Esophagus squamous epithelium (tissue), 5 donors: ENCODE results near the gene MICAL2. TPM values are rescaled to one million over a fixed set of nuclear protein-coding genes. Genes with fewer than 3 reads are reported as not detected.

Source experiments
- DNase-seq: peaks from one replicate; lab custom pipeline; 2025; lab: John Stamatoyannopoulos, UW
- H3K27ac ChIP-seq, 4 donors: fragments of 200-600 bp; sonication (generic); one replicate each; pipeline ENCODE4 v1.5.1; 2016 to 2019; ENCODE audit warnings: mild to moderate bottlenecking in 1 of 4
- H3K27me3 ChIP-seq, 4 donors: fragments of 200-600 bp; sonication (generic); 1 replicate in 3 of 4; 2 replicates in 1 of 4; pipeline versions ENCODE4 v1.5.1 to v1.6.0; 2017 to 2021; ENCODE audit warnings: antibody characterized with exemption in 1 of 4
- H3K36me3 ChIP-seq, 3 donors: fragments of 200-600 bp; sonication (generic); one replicate each; pipeline ENCODE4 v1.5.1; 2016 to 2019
- H3K4me1 ChIP-seq, 3 donors: fragments of 200-600 bp; sonication (generic); one replicate each; pipeline ENCODE4 v1.5.1; 2017 to 2019
- H3K4me3 ChIP-seq, 4 donors: fragments of 200-600 bp; sonication (generic); 1 replicate in 3 of 4; 2 replicates in 1 of 4; pipeline ENCODE4 v1.5.1; 2016 to 2019; ENCODE audit warnings: mild to moderate bottlenecking in 2 of 4, moderate library complexity in 1 of 4
- H3K9me3 ChIP-seq, 3 donors: fragments of 200-600 bp; sonication (generic); one replicate each; pipeline ENCODE4 v1.5.1; 2016 to 2019
- POLR2A ChIP-seq, 4 donors: fragments of 450-650 bp; IDR thresholded peaks; one replicate each; pipeline ENCODE4 v1.6.1; 2017; ENCODE audit warnings: antibody characterized with exemption in 4 of 4, mild to moderate bottlenecking in 4 of 4, moderate library complexity in 3 of 4
- WGBS, 2 donors: methylation state at CpG; one replicate each; pipeline ENCODE4 v1.1.5; 2018; 5-methylcytosine and 5-hydroxymethylcytosine counted together
- intact Hi-C: fragments of 100-400 bp; cut with DNase I; formaldehyde crosslinking; loops from one replicate; pipeline ENCODE4 v1.15.0; 2022
- total RNA-seq, 4 donors: library from RNA; depleted of rRNA; stranded (reverse); fragments of >200 nt; gene quantifications; one replicate each; pipeline ENCODE4 v1.1.0, GENCODE V29; 2016
- TF ChIP-seq, protein P1 (sequence below), 6 experiments: fragments of 450-650 bp in 4 of 6; fragments of 200-600 bp in 2 of 6; sonication (generic) in 2 of 6; IDR thresholded peaks; one replicate each; pipeline ENCODE4 v1.5.1; 2016 to 2019; ENCODE audit warnings: antibody characterized with exemption in 6 of 6, mild to moderate bottlenecking in 4 of 6, moderate library complexity in 4 of 6
- donor health status: DM: yes; HTN: yes; CAD: no.

Gene MICAL2
- total RNA-seq, 4 donors from 2014 or later, result 10.1 to 49.0 (median 19.8) TPM

DNA sequence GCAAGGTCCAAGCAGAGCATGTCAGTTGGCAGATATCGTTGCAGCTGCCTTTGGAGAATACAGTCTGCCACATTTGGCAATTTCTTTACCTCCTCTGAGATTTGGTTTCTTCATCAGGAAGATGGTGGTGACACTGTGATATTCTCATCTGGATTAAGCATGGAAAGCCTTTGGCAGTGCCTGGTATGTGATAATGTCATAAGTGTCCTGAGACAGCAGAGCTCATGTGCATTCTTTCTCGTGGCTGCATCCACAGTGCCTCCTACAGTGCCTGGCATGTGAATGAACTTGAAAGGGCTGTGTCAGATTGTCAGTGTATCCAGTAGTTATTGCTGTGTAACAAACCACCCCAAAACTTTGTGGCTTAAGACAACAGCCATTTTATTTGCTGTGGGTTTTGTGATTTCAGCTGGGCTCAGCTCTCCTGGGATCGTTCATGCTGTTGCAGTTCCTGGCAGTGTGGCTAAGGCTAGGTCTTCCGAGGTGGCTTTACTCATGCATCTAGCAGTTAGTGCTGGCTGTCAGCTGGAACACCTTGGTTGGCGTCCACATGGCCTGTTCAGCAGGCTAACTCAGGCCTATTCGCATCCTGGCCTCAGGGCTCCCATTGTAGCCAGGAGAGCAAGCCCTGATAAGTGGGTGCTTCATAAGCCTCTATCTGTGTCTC lies 35.7 kb upstream of the MICAL2 start:
- TF ChIP-seq POLR2A (IDR thresholded peaks at IDR 0.05), result no peak
- TF ChIP-seq, protein P1, sequence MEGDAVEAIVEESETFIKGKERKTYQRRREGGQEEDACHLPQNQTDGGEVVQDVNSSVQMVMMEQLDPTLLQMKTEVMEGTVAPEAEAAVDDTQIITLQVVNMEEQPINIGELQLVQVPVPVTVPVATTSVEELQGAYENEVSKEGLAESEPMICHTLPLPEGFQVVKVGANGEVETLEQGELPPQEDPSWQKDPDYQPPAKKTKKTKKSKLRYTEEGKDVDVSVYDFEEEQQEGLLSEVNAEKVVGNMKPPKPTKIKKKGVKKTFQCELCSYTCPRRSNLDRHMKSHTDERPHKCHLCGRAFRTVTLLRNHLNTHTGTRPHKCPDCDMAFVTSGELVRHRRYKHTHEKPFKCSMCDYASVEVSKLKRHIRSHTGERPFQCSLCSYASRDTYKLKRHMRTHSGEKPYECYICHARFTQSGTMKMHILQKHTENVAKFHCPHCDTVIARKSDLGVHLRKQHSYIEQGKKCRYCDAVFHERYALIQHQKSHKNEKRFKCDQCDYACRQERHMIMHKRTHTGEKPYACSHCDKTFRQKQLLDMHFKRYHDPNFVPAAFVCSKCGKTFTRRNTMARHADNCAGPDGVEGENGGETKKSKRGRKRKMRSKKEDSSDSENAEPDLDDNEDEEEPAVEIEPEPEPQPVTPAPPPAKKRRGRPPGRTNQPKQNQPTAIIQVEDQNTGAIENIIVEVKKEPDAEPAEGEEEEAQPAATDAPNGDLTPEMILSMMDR (IDR thresholded peaks at IDR 0.05), result no peak
- H3K4me1 ChIP-seq, result peaks cover 5 to 20% (median 13%) of the 10 kb centered on the region in 3 donors
- H3K27ac ChIP-seq, result peak overlapping the region in 1 of 4 donors; percentile 85
- no peak overlapping the region for H3K4me3 ChIP-seq
- no peaks in the 10 kb centered on the region for H3K27me3 ChIP-seq
- no peaks in the 10 kb centered on the region for H3K9me3 ChIP-seq
- WGBS, 2 donors, result 63 to 86% methylated on average over 4 to 6 of the region's 6 CpGs
- DNase-seq, result no peak
- no peaks in the 10 kb centered on the region for H3K36me3 ChIP-seq
- intact Hi-C loops, result no loop called here

DNA sequence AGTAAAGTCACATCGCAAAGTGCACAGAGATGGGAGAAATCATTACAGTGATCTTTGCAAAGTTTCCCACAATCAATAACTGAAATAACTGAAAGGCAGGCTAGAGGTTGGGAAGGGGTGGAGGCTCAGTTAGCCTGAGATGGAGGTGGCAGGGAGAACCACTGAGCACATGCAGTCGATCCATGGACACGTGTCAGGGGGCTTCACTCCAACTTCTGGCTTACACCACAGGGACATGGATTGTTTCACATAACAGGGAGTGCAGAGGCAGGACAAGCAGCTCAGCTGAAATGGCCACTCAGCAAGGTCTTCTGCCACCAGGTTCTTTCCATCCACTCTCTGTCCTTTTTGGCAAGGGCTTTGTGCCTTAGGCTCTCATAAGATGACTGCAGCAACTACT lies 35.1 kb upstream of the MICAL2 start:
- TF ChIP-seq, protein P1 (IDR thresholded peaks at IDR 0.05), result no peak
- TF ChIP-seq POLR2A (IDR thresholded peaks at IDR 0.05), result no peak
- WGBS, 2 donors, result 97 to 100% methylated on average over 2 to 3 of the region's 3 CpGs
- H3K4me3 ChIP-seq, result no peak overlapping the region
- H3K9me3 ChIP-seq, result no peaks in the 10 kb centered on the region
- H3K27ac ChIP-seq, result peak overlapping the region; percentile 63 to 87 (median 84)
- DNase-seq, result no peak
- no peaks in the 10 kb centered on the region for H3K36me3 ChIP-seq
- intact Hi-C loops, result no loop called here
- no peaks in the 10 kb centered on the region for H3K27me3 ChIP-seq
- peaks cover 5 to 26% (median 14%) of the 10 kb centered on the region in 3 donors for H3K4me1 ChIP-seq

DNA sequence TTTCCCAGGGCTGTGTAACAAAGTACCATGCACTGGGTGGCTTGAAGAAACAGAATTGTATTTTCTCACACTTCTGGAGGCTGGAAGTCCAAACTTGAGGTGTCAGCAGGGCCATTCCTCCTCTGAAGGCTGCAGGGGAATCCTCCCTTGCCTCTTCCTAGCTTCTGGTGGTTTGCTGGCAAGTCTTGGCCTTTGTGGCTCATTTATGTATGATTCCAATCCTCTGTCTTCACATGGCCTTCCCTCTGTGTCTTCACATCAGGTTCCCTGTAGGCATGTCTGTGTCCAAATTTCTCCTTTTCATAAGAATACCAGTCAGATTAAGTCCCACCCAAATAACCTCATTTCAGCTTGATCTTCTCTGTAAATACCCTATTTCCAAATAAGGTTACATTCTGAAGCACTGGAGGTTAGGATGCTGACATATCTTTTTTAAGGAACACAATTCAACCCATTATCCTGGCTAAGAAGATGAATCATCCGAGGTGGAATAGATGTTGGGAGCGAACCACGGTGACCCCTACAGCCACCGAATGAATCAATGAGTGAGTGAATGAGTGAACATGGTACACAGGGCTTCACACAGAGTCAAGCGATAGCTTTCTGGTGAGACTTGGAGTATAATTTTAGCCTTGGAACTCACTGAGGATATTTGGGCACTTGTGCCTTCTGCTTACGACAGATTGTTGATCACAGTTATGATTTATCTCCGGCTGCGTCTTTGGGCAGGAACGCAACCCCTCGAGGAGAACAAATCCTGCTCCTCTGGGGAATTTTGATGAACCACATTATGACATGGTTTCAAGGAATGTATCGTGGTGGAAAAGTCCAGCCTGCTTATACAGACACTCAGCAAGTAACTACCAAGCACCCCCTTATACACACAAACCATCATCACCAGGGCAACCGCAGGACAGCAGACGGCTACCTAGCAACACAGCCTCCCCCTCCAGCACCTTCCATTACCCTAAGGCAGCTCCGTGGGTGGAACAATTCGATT lies 34.3 kb upstream of the MICAL2 start:
- H3K4me1 ChIP-seq, result peaks cover 5 to 30% (median 10%) of the 10 kb centered on the region in 3 donors
- no peak for DNase-seq

DNA sequence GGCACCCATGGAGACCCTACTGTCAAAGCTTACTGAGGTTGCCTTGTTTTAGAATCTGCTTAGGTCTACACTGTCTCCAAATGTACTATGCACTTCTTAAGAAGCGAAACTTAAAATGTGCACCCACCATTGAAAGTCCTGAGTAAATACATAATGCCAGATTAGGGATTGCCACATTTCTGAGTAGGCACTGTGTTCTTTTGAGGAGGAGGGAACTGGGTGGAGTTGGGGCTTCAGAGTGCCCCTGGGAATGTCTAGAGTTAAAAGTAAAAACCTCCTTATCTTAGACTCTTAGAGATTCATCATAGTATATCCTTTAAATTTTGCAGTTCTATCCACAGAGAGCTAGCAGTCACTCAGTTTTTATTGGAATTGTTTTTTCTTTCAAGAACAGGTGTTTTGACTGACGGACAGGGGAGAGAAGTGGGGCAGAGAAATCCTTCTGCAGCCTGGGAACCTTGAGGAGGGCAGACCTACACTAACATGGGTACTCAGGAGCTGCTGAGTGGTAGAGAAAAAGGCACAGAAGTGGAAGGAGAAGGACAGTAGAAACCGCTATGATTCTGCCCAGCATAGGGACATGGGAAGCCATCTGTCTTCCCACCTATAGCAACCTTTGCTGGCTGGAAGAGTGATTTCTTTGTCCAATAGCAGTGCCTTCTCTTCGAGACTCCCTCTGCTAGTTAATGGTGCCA lies 33.4 kb upstream of the MICAL2 start:
- WGBS, 2 donors, result 67 to 80% methylated on average over 4 of the region's 4 CpGs
- Histone ChIP-seq H3K4me1 (peaks cover 5 to 30% (median 10%) of the 10 kb centered on the region in 3 donors), H3K36me3 (no peaks in the 10 kb centered on the region), H3K4me3 (peak overlapping the region in 1 of 4 donors; percentile 8), H3K27ac (peak overlapping the region; percentile 63 to 87 (median 84)), H3K9me3 (no peaks in the 10 kb centered on the region), H3K27me3 (no peaks in the 10 kb centered on the region)
- TF ChIP-seq, protein P1 (IDR thresholded peaks at IDR 0.05), result no peak
- TF ChIP-seq POLR2A (IDR thresholded peaks at IDR 0.05), result no peak
- intact Hi-C loops, result no loop called here
- no peak for DNase-seq

More for the DNA sequence above, 34.3 kb upstream of the MICAL2 start:
- no peaks in the 10 kb centered on the region for H3K36me3 ChIP-seq
- H3K27ac ChIP-seq, result peak overlapping the region; percentile 63 to 87 (median 84)
- TF ChIP-seq, protein P1 (IDR thresholded peaks at IDR 0.05), result no peak
- TF ChIP-seq POLR2A (IDR thresholded peaks at IDR 0.05), result no peak
- WGBS, 2 donors, result 33 to 42% methylated on average over 15 of the region's 15 CpGs
- intact Hi-C loops, result no loop called here
- H3K4me3 ChIP-seq, result peak overlapping the region in 1 of 4 donors; percentile 8
- no peaks in the 10 kb centered on the region for H3K9me3 ChIP-seq
- no peaks in the 10 kb centered on the region for H3K27me3 ChIP-seq
